Endodermal cell (in vitro differentiated cells): ENCODE measurements around the gene POLQ. TPM values are rescaled to one million over a fixed set of nuclear protein-coding genes. Genes with fewer than 3 reads are reported as not detected.

Experiments used
- DNase-seq: peaks from one replicate; pipeline ENCODE4 v3.0.0-alpha.2; 2017
- H3K27ac ChIP-seq: 2 replicates; pipeline ENCODE4 v1.5.1; 2013; ENCODE audit warnings: mild to moderate bottlenecking, low read depth, low read length, moderate library complexity
- H3K27me3 ChIP-seq: 2 replicates; pipeline ENCODE4 v1.6.1; 2013; ENCODE audit warnings: mild to moderate bottlenecking, low read length, moderate library complexity; ENCODE audit not compliant: insufficient read depth, control insufficient read depth, poor library complexity, severe bottlenecking
- H3K36me3 ChIP-seq: 2 replicates; pipeline ENCODE4 v1.7.0; 2013; ENCODE audit warnings: mild to moderate bottlenecking, low read length, moderate library complexity; ENCODE audit not compliant: control insufficient read depth, insufficient read depth
- H3K4me1 ChIP-seq: one replicate; pipeline ENCODE4 v1.7.0; 2013; ENCODE audit warnings: low read length; ENCODE audit not compliant: control insufficient read depth, insufficient read depth
- H3K4me3 ChIP-seq: 2 replicates; pipeline ENCODE4 v1.5.1; 2013; ENCODE audit warnings: mild to moderate bottlenecking, low read length, moderate library complexity
- H3K9ac ChIP-seq: 2 replicates; pipeline ENCODE4 v1.6.1; 2013; ENCODE audit warnings: mild to moderate bottlenecking, low read length, moderate library complexity; ENCODE audit not compliant: poor library complexity, severe bottlenecking; ENCODE audit errors: extremely low read depth
- H3K9me3 ChIP-seq: 2 replicates; pipeline ENCODE4 v1.6.1; 2013; ENCODE audit warnings: mild to moderate bottlenecking, low read length, moderate library complexity; ENCODE audit not compliant: control insufficient read depth
- H3K27ac Mint-ChIP-seq: 2 replicates; pipeline ENCODE4 v1.8.0; 2020; ENCODE audit warnings: mixed read lengths
- H3K27me3 Mint-ChIP-seq: 2 replicates; pipeline ENCODE4 v1.8.0; 2021; ENCODE audit warnings: mild to moderate bottlenecking, mixed read lengths; ENCODE audit not compliant: insufficient read depth
- H3K36me3 Mint-ChIP-seq: 2 replicates; pipeline ENCODE4 v1.8.0; 2020; ENCODE audit warnings: low read depth, mixed read lengths
- H3K4me1 Mint-ChIP-seq: 2 replicates; pipeline ENCODE4 v1.8.0; 2020; ENCODE audit warnings: mixed read lengths
- H3K4me3 Mint-ChIP-seq: 2 replicates; pipeline ENCODE4 v1.8.0; 2020; ENCODE audit warnings: mild to moderate bottlenecking, moderate library complexity, mixed read lengths
- H3K9me3 Mint-ChIP-seq: 2 replicates; pipeline ENCODE4 v1.8.0; 2020; ENCODE audit warnings: mild to moderate bottlenecking, mixed read lengths
- CTCF ChIP-seq: fragments of 200-600 bp; sonication (generic); conservative IDR thresholded peaks from 2 replicates; pipeline ENCODE4 v1.5.0; 2021; ENCODE audit warnings: antibody characterized with exemption, mild to moderate bottlenecking
- WGBS, 2 experiments: methylation state at CpG; one replicate each; pipeline versions ENCODE4 v1.1.5 to v1.1.7; 2013; ENCODE audit warnings: missing lambda C conversion rate in 2 of 2, mixed read lengths in 1 of 2; ENCODE audit not compliant: insufficient coverage in 1 of 2, insufficient read length in 1 of 2; 5-methylcytosine and 5-hydroxymethylcytosine counted together
- total RNA-seq, 2 donors: library from RNA; stranded (reverse); fragmentation: NEBNext Ultra II Directional in 1 of 2; extraction: Animal tissue kit (Norgen Biotek cat#: 25700) in 1 of 2; gene quantifications; 2 replicates in 1 of 2; 3 replicates in 1 of 2; pipeline ENCODE4 v1.2.1, GENCODE V29; 2021

POLQ gene
- total RNA-seq, 2 donors from 2014 or later: 12.6 to 18.6 TPM

- no peaks in the 10 kb centered on the region for H3K9me3 ChIP-seq
- Mint-ChIP-seq H3K27ac (peak within 1 kb of the TSS; percentile 81), H3K4me3 (no peak within 1 kb of the TSS), H3K9me3 (no peaks in the 10 kb centered on the region), H3K4me1 (peaks cover 29% of the 10 kb centered on the region), H3K36me3 (no peaks in the 10 kb centered on the region), H3K27me3 (no peaks in the 10 kb centered on the region)
- H3K27ac ChIP-seq: peak within 1 kb of the TSS; percentile 26
- no peaks in the 10 kb centered on the region for H3K4me1 ChIP-seq
- peak; percentile 43 for TF ChIP-seq CTCF
- DNase-seq: peak; percentile 90
- H3K9ac ChIP-seq: no peak within 1 kb of the TSS
- H3K4me3 ChIP-seq: no peak within 1 kb of the TSS
- 33 to 37% methylated on average over 7 to 11 of the region's 11 CpGs for WGBS, 2 experiments
- no peaks in the 10 kb centered on the region for H3K36me3 ChIP-seq
- H3K27me3 ChIP-seq: no peaks in the 10 kb centered on the region
Observed at GRCh38 chr3:121592856-121593702, 47.3 kb upstream of the POLQ start, which contains the start of gene FBXO40. TSS of gene FBXO40 (plus strand) at chr3:121593379. CDS start at chr3:121620576, 27,197 bp downstream.

- Mint-ChIP-seq H3K4me3 (no peak overlapping the region), H3K36me3 (no peaks in the 10 kb centered on the region), H3K27ac (no peak overlapping the region), H3K27me3 (no peaks in the 10 kb centered on the region), H3K9me3 (no peaks in the 10 kb centered on the region), H3K4me1 (no peaks in the 10 kb centered on the region)
- WGBS, 2 experiments: 92 to 100% methylated on average over 1 of the region's 1 CpG
- Histone ChIP-seq H3K27me3 (no peaks in the 10 kb centered on the region), H3K4me3 (no peak overlapping the region), H3K9ac (no peak overlapping the region), H3K27ac (no peak overlapping the region), H3K9me3 (no peaks in the 10 kb centered on the region), H3K4me1 (no peaks in the 10 kb centered on the region), H3K36me3 (no peaks in the 10 kb centered on the region)
- DNase-seq: no peak
- no peak for TF ChIP-seq CTCF
Observed at GRCh38 chr3:121584418-121584817, 38.6 kb upstream of the POLQ start.

GRCh38 chr3:121581691-121582090 lies 35.9 kb upstream of the POLQ start:
- no peak overlapping the region for H3K27ac Mint-ChIP-seq
- DNase-seq: no peak
- no peaks in the 10 kb centered on the region for H3K27me3 Mint-ChIP-seq
- 90% methylated on average over 2 of the region's 2 CpGs; no CpG with 5 or more reads in 1 of the 2 experiments for WGBS, 2 experiments
- Histone ChIP-seq H3K27ac (no peak overlapping the region), H3K4me1 (no peaks in the 10 kb centered on the region), H3K9me3 (no peaks in the 10 kb centered on the region), H3K4me3 (no peak overlapping the region), H3K27me3 (no peaks in the 10 kb centered on the region), H3K9ac (no peak overlapping the region), H3K36me3 (no peaks in the 10 kb centered on the region)
- H3K4me1 Mint-ChIP-seq: no peaks in the 10 kb centered on the region
- H3K9me3 Mint-ChIP-seq: no peaks in the 10 kb centered on the region
- TF ChIP-seq CTCF: no peak
- H3K4me3 Mint-ChIP-seq: no peak overlapping the region
- no peaks in the 10 kb centered on the region for H3K36me3 Mint-ChIP-seq
